Upper lobe of left lung (tissue), 6 donors: ENCODE data around the gene WIPF2. TPM values are rescaled to one million over a fixed set of nuclear protein-coding genes. Genes with fewer than 3 reads are reported as not detected.

Source experiments
- ATAC-seq, 2 donors: fragments of 200-7000 bp; cut with Tn5 transposase; one replicate each; pipeline ENCODE4 v1.9.1; 2022; ENCODE audit warnings: mild to moderate bottlenecking in 2 of 2, moderate library complexity in 2 of 2; ENCODE audit not compliant: low FRiP score in 2 of 2
- DNase-seq, 2 donors: peaks; one replicate each; pipeline ENCODE4 v3.0.0-alpha.2; 2019 to 2020
- H3K27ac ChIP-seq, 4 donors: fragments of 200-600 bp; sonication (generic); one replicate each; pipeline ENCODE4 v1.5.1; 2016 to 2019
- H3K27me3 ChIP-seq, 4 donors: fragments of 200-600 bp; sonication (generic); one replicate each; pipeline ENCODE4 v1.5.1; 2017 to 2019
- H3K36me3 ChIP-seq, 4 donors: fragments of 200-600 bp; sonication (generic); one replicate each; pipeline ENCODE4 v1.5.1; 2016 to 2019
- H3K4me1 ChIP-seq, 4 donors: fragments of 200-600 bp; sonication (generic); one replicate each; pipeline ENCODE4 v1.5.1; 2018 to 2019
- H3K4me3 ChIP-seq, 4 donors: fragments of 200-600 bp; sonication (generic); one replicate each; pipeline ENCODE4 v1.5.1; 2017 to 2019; ENCODE audit warnings: mild to moderate bottlenecking in 2 of 4, moderate library complexity in 1 of 4
- H3K9me3 ChIP-seq, 4 donors: fragments of 200-600 bp; sonication (generic); one replicate each; pipeline ENCODE4 v1.5.1; 2018 to 2019
- CTCF ChIP-seq, 6 experiments: fragments of 450-650 bp in 4 of 6; fragments of 200-600 bp in 2 of 6; sonication (generic) in 2 of 6; IDR thresholded peaks; one replicate each; pipeline ENCODE4 v1.5.1; 2016 to 2019; ENCODE audit warnings: antibody characterized with exemption in 6 of 6
- EP300 ChIP-seq, 4 donors: sonication (generic); formaldehyde crosslinking; IDR thresholded peaks; one replicate each; pipeline ENCODE4 v1.5.1; 2017; ENCODE audit warnings: antibody characterized with exemption in 4 of 4, control low read depth in 2 of 4
- POLR2A ChIP-seq, 4 donors: fragments of 450-650 bp; IDR thresholded peaks; one replicate each; pipeline ENCODE4 v1.5.1; 2016 to 2017; ENCODE audit warnings: antibody characterized with exemption in 4 of 4, mild to moderate bottlenecking in 2 of 4
- POLR2AphosphoS5 ChIP-seq, 2 donors: sonication (generic); formaldehyde crosslinking; IDR thresholded peaks; one replicate each; pipeline ENCODE4 v1.5.1; 2017; ENCODE audit warnings: antibody characterized with exemption in 2 of 2
- WGBS, 2 donors: methylation state at CpG; one replicate each; pipeline ENCODE4 v1.1.5; 2017 to 2018; 5-methylcytosine and 5-hydroxymethylcytosine counted together
- total RNA-seq, 6 donors: library from RNA; depleted of rRNA in 4 of 6; stranded (reverse); fragments of >200 nt in 4 of 6; gene quantifications; one replicate each; pipeline versions ENCODE4 v1.1.0 to v1.2.1, GENCODE V29; 2016 to 2021
- donor health status: DM: no; HTN: no; CAD: no; lungs with moderate emphysema.
- donor health status: DM: no; HTN: yes; CAD: no; lungs with severe emphysema.

WIPF2 gene
- total RNA-seq, 6 donors from 2014 or later = 19.9 to 39.8 (median 26.2) TPM

GRCh38 chr17:40290629-40291280 is 71.7 kb downstream of the WIPF2 start:
- Histone ChIP-seq H3K4me1 (peaks cover 6 to 22% (median 13%) of the 10 kb centered on the region in 4 donors), H3K4me3 (no peak overlapping the region), H3K9me3 (no peaks in the 10 kb centered on the region), H3K27ac (no peak overlapping the region), H3K27me3 (no peaks in the 10 kb centered on the region), H3K36me3 (no peaks in the 10 kb centered on the region)
- WGBS, 2 donors = 50 to 53% methylated on average over 4 of the region's 4 CpGs
- peak in 1 of 2 donors; percentile 53 for DNase-seq
- peak in 1 of 2 donors; percentile 10 for ATAC-seq
- TF ChIP-seq CTCF (IDR thresholded peaks at IDR 0.05) = peak in 5 of 6 experiments; percentile 29 to 73 (median 63)
- TF ChIP-seq EP300 (IDR thresholded peaks at IDR 0.05) = no peak

GRCh38 chr17:40291281-40291664 is 72.2 kb downstream of the WIPF2 start:
- Histone ChIP-seq H3K4me1 (peaks cover 6 to 22% (median 13%) of the 10 kb centered on the region in 4 donors), H3K27ac (no peak overlapping the region), H3K4me3 (no peak overlapping the region), H3K27me3 (no peaks in the 10 kb centered on the region), H3K36me3 (no peaks in the 10 kb centered on the region), H3K9me3 (no peaks in the 10 kb centered on the region)
- 91 to 93% methylated on average over 2 of the region's 2 CpGs for WGBS, 2 donors
- DNase-seq (no peak), ATAC-seq (no peak)
- TF ChIP-seq POLR2A (IDR thresholded peaks at IDR 0.05) (no peak), CTCF (IDR thresholded peaks at IDR 0.05) (no peak), POLR2AphosphoS5 (IDR thresholded peaks at IDR 0.05) (no peak), EP300 (IDR thresholded peaks at IDR 0.05) (no peak)

- no peaks in the 10 kb centered on the region for H3K9me3 ChIP-seq
- H3K27me3 ChIP-seq = no peaks in the 10 kb centered on the region
- no peak overlapping the region for H3K4me3 ChIP-seq
- TF ChIP-seq POLR2AphosphoS5 (IDR thresholded peaks at IDR 0.05) (no peak), CTCF (IDR thresholded peaks at IDR 0.05) (no peak), POLR2A (IDR thresholded peaks at IDR 0.05) (no peak), EP300 (IDR thresholded peaks at IDR 0.05) (no peak)
- peaks cover 5 to 15% (median 10%) of the 10 kb centered on the region in 4 donors for H3K4me1 ChIP-seq
- DNase-seq = no peak
- WGBS, 2 donors = 84 to 92% methylated on average over 1 of the region's 1 CpG
- no peaks in the 10 kb centered on the region for H3K36me3 ChIP-seq
- peak in 1 of 2 donors; percentile 71 for ATAC-seq
- H3K27ac ChIP-seq = no peak overlapping the region
Observed at GRCh38 chr17:40293363-40293762, 74.3 kb downstream of the WIPF2 start.

GRCh38 chr17:40295488-40296436 is 76.7 kb downstream of the WIPF2 start:
- TF ChIP-seq EP300 (IDR thresholded peaks at IDR 0.05) (no peak), CTCF (IDR thresholded peaks at IDR 0.05) (no peak), POLR2AphosphoS5 (IDR thresholded peaks at IDR 0.05) (no peak), POLR2A (IDR thresholded peaks at IDR 0.05) (no peak)
- Histone ChIP-seq H3K4me3 (no peak overlapping the region), H3K4me1 (peaks cover 0 to 5% (median 2%) of the 10 kb centered on the region in 4 donors), H3K27ac (no peak overlapping the region), H3K9me3 (no peaks in the 10 kb centered on the region), H3K36me3 (no peaks in the 10 kb centered on the region), H3K27me3 (no peaks in the 10 kb centered on the region)
- DNase-seq (no peak), ATAC-seq (no peak)
- WGBS, 2 donors = 86 to 87% methylated on average over 5 of the region's 5 CpGs
